GM21717 (cell line): ENCODE measurements around the gene TSPAN14.

ENCODE experiments used
- ATAC-seq: cut with Tn5 transposase; IDR thresholded peaks from one replicate; pipeline ENCODE4 v1.9.1; 2021; ENCODE audit warnings: mild to moderate bottlenecking, moderate library complexity; ENCODE audit not compliant: unreplicated experiment

TSPAN14 gene

GRCh38 chr10:80502621-80503583, 48.8 kb downstream of the TSPAN14 start:
- ATAC-seq, result no peak

- ATAC-seq, result no peak
Observed at GRCh38 chr10:80503584-80504157, 49.6 kb downstream of the TSPAN14 start.

GRCh38 chr10:80504158-80504811, 50.2 kb downstream of the TSPAN14 start:
- no peak for ATAC-seq

GRCh38 chr10:80504897-80505465, 50.9 kb downstream of the TSPAN14 start:
- ATAC-seq, result no peak

GRCh38 chr10:80506189-80506575, 52.1 kb downstream of the TSPAN14 start:
- ATAC-seq, result no peak

GRCh38 chr10:80506836-80507487, 52.9 kb downstream of the TSPAN14 start:
- no peak for ATAC-seq

- no peak for ATAC-seq
Observed at GRCh38 chr10:80509108-80509402, 54.9 kb downstream of the TSPAN14 start.

GRCh38 chr10:80509403-80510161, 55.5 kb downstream of the TSPAN14 start:
- ATAC-seq, result no peak

GRCh38 chr10:80512031-80512526, 58.0 kb downstream of the TSPAN14 start:
- ATAC-seq, result no peak

- ATAC-seq, result no peak
Observed at GRCh38 chr10:80513106-80513505, 59.0 kb downstream of the TSPAN14 start.

- ATAC-seq, result no peak
Observed at GRCh38 chr10:80515511-80515910, 61.4 kb downstream of the TSPAN14 start.

GRCh38 chr10:80515941-80516340, 61.8 kb downstream of the TSPAN14 start:
- ATAC-seq, result no peak

- ATAC-seq, result no peak
Observed at GRCh38 chr10:80516506-80517075, 62.5 kb downstream of the TSPAN14 start.

- no peak for ATAC-seq
Observed at GRCh38 chr10:80517416-80518142, 63.5 kb downstream of the TSPAN14 start.

- ATAC-seq, result no peak
Observed at GRCh38 chr10:80518143-80518806, 64.2 kb downstream of the TSPAN14 start.

- no peak for ATAC-seq
Observed at GRCh38 chr10:80518807-80519360, 64.8 kb downstream of the TSPAN14 start.

GRCh38 chr10:80519936-80520650, 66.0 kb downstream of the TSPAN14 start:
- no peak for ATAC-seq
